Ecto neural progenitor cell (in vitro differentiated cells): Measurements from ENCODE around the gene SWAP70.

Experiments used
- DNase-seq: peaks from one replicate; pipeline ENCODE4 v3.0.0-alpha.2; 2018; ENCODE audit warnings: low spot score

Gene SWAP70

DNA sequence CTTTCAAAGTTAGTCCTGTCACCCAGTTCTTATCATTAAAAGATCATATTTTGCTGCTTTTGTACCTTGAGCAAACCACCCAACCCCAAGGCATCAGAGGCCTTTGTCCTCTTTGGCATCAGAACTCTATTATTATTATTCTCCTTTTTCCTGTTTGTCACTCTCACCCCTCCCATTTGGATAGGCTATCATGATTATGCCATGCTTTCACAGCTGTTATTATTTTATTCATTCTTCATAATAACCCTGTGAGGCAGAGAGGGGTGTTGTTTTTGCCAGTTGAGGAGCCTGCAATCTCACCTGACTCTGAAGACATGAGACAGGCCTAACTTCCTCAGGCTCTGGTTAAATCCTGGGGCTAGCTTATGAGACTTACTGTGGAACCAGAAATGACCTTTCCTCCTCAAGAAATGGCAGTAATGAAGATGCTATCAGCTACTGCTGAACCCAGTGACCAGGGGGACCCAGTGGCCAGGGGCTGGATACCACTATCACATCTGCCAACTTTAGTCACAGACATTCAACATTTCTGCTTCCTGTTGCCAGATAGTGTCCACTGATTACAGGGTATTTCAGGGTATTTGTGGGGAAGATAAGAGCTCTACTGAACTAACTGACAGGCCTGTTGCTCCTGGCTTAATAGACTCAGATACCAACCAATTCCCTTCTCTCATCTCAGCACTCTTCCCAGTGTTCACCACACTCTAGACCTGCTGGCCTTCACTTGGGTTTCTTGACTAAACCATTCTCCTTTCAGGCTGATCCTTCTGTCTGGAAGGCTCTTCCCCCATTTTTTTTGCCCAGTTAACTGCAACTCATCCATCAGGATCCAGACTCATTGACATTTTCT is 11.8 kb upstream of the SWAP70 start:
- DNase-seq = no peak

DNA sequence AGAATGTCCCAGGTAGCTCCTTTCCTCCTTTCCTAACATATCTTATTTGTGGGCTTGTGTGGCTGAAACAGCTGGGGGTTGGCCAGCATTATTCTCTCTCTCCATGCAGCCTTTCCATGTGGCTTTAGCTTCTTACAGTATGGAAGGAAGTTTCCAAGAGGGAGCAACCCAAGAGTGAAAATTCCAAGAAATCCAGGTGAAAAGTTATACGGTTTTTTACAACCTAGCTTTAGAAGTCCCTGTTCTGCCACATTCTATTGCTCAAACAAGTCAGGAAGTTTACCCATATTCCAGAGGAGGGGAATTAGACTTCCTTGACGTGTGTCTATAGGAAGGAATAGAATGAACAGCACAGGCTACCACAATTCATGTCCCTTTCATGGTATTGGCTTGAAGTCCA is 10.0 kb upstream of the SWAP70 start:
- peak; percentile 2 for DNase-seq

DNA sequence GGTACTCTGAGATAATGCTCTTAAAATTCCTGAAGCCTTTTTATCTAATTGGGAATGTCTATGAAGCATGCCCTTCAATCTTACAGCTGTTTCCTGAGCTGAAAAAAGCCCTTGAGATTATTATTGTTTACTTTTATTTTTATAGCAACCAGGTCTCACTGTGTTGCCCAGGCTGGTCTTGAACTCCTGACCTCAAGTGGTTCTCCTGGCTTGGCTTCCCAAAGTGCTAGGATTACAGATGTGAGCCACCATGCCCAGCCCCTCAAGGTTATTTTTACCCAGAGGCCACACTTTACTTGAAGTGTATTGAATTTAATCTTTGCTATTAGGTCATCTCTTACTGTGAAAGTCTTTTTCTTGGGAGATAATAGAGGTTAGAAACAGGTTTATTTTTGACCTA is 7.0 kb upstream of the SWAP70 start:
- peak; percentile 2 for DNase-seq

DNA sequence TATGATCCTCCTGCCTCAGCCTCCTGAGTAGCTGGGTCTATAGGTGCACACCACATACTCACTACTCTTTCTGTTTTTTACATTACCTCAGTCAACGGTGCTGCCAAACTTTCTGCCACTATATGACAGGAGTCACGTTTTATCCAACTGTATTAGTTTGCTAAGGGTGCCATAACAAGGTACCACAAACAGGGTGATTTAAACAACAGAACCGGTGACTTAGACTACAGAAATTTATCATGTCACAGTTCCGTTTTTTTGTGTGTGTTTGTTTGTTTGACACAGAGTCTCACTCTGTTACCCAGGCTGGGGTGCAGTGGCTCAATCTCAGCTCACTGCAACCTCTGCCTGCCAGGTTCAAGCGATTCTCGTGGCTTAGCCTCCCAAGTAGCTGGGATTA is 6.3 kb upstream of the SWAP70 start:
- peak; percentile 9 for DNase-seq

DNA sequence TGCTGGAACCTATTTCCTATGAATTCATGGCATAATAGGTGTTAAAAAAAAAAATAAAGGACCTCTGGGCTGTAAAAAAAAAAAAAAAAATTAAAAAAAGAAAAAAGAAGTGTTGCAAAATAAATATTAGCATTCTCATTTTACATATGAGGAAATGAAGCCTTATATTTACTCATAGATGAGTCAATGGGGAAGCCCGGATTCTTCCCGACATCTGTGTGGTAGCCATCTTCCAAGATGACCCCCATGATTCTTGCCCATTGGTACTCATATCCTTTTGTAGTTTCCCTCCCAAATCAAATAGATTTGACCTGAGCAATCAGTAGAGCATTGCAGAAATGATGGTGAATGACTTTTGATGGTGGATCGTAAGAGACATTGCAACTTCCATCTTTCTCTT is 3.0 kb upstream of the SWAP70 start:
- DNase-seq = no peak

DNA sequence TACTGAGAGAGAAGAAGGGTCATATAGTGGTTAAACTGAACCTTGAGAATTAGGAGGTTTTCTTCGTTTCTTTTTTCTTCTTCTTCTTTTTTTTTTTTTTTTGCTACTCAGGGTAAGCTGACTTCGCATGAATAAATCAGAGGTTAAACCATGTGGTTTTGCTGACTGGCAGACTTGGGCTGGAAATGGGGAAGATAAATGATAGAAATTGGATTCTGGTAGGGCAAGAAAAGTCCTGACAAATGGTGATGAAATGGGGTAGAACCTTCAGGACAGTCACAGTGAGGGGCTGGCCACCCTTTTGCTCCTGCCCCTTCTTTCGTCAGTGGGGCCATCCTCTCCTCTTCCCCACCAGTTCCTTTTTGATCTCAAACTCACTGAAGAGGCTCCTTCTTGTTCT is 1.6 kb upstream of the SWAP70 start:
- no peak for DNase-seq

DNA sequence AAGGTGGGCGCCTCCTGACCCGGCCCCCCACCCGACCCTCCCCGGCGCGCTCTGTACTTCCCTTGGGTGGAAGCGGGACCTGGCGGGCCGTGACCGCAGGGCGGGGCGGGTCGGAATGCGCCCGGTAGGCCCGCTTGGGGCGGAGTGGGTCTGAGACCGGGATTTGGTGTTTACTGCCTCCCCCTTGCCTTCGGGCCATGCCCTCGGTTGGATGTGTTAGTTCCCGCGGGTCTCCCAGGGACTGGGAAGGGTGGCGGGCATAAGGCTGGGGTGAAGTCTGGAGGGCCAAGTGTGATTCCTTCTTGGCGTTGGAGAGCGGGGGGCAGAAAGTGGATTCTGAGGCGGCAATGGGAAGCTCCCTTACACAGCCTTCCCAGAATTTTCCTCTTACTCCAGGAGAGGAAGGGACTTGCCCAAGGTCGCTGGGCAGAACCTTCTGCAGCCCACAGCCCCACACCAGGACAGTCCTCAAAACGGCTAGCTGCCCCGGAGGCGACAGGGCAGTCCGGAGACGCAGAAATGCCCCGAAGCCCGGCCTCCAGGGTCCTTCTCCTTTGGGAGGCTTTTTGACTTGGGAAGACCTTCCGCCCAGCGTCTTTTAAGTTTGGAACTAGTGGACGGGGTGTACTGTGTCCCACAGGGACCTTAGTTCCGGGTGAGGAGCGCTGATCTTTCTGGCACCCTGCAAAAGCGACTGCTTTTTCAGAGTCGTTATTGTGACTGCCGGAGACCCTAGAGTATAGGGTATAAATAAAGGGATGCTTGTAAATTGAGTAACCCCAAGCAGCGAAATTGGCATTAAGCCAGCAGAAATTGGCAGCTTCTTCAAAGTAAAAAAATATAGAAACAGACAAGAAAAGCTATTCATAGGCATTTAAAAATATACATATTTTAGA is 647 bp downstream of the SWAP70 start:
- DNase-seq = no peak

DNA sequence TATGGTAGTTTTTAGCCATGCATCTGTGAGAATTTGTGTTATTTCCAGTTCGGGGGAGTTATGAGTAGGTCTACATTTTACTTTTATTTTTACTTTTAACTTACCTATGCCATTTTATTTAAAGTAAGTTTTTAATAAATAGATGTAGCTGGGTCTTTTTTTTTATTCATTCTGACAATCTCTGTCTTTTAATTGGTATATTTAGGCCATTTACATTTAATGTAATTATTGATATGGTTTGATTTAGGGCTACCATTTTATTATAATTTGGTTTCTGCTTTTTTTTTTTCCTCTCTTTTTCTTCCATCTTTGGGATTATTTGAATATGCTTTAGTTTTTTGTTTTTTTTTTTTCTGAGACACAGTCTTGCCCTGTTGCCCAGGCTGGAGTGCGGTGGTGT is 1.9 kb downstream of the SWAP70 start:
- no peak for DNase-seq

DNA sequence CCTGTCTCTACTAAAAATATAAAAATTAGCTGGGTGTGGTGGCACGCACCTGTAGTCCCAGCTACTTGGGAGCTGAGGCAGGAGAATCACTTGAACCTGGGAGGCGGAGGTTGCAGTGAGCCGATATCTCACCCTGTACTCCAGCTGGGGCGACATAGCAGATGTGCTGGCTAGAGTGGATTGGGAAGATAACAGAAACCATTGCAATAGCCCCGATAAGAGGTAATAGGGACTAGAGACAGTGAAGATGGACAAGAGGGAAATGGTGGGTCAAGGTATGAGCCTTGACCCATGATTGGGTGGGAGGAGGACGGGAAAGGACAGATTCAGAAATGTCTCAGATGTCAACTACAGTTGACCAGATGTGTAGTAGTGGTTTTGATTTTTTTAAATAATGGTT is 6.1 kb downstream of the SWAP70 start:
- DNase-seq = no peak

DNA sequence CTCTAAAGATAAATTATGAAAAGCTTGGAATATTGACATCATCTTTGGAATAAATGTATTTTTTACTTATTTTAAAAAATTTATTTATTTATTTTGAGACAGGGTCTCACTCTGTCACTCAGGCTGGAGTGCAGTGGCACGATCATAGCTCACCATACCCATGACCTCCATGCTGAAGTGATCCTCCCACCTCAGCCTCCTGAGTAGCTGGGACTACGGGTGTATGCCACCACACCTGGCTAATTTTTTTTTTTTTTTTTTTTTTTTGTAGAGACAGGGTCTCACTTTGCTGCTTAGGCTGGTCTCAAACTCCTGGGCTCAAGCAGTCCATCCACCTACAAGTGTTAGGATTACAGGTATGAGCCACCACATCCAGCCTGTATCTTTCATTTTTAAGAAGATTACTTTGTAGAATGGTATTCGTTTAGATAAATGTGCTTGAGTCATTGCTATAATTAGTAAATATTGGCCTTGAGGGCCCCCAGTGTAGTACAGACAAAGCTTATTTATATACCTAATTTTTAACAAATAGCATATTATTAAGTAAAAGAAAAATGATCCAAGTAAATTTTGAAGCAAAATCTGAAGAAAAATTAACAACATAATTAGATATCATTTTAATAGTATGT is 8.5 kb downstream of the SWAP70 start:
- DNase-seq = no peak

DNA sequence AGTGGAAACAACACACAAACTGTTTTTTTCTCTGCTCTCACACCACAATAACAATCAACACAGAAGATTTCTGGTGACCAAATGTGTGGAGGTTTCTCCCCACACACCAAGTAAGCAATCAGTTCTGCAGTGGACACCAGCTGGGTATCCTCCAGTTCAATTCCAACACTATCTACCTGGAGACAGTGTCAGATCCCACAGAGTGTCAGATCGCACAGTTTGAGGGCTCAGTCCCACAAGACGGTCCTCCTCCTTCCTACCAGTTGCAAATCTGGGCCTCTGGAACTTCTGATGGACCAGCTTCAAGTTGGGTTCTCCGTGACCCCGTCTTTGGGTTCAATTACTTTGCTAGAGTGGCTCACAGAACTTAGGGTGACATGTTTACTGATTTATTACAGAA is 9.0 kb downstream of the SWAP70 start:
- DNase-seq = no peak

DNA sequence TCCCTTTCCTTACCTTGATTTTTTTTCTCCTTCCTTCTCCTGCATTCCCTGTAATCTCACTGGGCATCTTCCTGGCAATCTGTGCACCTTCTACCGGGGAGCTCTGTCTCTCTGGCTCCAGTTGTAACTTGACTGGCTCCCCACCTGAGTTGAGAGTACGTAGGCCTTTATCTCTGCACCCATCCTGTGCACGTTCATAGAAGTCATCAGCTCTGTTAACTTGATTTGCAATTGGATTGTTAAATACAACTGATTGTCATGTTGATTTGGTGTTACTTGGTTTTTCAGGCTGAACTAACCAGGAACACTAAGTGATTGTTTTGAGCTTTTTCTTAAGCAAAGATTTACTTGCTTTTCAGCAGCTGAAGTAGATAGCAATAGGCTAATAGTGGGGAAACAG is 11.8 kb downstream of the SWAP70 start:
- no peak for DNase-seq

DNA sequence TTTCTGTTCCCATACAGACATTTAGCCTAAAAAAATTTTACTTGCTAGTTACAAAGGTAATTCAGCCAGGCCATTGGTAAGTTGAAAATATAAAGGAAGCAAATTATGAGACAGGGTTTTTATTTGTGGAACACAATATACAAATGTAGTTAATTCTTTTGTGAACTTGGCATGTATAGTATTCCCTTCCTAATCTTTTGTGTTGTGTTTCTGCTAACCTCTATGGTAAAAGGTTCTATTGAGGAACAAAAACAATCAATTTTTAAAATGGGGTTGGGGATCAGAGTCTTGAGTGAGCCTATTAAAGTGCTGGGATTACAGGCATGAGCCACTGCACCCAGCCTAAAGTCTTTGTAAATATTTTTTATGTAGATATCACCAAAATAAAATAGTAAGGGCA is 14.1 kb downstream of the SWAP70 start:
- DNase-seq = no peak

DNA sequence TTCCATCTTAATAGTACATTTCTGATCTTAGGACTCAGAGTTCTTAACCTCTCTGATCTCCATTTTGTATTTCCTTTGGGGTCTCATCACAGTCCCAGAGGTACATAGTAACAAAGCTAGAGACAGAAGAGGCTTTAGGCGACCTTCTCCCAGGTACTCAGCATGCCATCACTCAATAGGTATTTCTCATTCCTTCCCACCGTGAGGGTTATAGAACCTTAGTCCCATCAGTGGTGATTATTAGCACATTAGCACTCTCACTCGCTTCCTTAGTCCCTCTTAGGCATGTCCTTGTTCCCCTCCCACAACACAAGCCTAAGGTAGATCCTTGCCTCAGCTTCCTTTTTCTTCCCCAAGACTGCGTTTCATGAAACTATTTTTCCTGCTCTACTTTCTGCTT is 14.7 kb downstream of the SWAP70 start:
- no peak for DNase-seq

DNA sequence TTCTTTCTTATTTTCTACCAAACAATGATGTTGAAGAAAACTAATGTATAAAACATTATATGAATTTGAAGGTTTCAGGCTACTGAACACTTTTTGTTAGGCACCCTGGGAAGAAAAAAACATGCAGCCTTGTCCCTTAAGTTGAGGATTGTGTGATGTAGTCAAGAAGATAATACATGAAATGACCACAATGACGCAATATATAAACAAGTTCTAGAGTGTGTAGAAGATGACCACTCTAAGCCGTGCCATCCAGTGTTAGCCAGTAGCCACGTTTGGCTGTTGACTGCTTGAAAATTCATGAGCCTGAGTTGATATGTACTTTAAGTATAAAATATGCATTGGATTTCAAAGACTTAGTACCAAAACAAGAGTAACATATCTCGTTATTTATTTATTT is 16.2 kb downstream of the SWAP70 start:
- no peak for DNase-seq

DNA sequence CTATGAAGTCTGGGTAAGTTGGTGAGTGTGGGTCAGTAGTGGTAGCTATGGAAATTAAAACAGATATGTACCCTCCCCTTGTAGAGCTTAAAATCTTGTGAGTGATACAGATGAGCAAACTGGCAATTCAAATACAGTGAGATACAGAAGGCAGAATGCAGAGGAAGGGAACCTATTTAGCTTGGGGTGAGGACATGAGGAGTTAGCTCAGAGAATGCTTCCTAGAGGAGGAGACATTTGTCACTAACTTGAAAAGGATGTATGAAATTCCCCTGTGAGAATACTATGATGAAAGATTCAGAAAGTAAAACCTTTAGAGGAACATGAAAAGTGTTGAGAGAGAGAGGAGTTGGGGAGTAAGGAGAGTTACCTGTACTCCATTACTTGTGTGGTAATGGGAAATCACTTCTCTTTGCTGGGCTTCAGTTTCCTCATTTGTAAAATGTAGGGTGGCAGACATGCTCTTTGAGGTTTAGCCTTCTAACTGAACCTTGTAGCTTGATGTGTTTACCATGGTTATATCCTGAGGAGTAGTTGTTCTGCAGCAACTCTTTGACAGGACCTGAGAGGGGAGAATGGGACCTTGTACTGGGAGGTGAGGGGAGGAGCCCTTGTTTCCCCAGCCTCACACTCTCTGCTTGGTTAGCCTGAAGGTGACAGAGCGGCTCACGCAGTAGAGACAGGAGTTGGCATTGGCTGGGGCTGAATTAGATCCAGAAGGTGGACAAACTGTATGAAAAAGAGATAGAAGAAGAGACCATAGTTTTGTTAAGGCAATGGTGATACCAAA is 17.9 kb downstream of the SWAP70 start:
- DNase-seq = no peak

DNA sequence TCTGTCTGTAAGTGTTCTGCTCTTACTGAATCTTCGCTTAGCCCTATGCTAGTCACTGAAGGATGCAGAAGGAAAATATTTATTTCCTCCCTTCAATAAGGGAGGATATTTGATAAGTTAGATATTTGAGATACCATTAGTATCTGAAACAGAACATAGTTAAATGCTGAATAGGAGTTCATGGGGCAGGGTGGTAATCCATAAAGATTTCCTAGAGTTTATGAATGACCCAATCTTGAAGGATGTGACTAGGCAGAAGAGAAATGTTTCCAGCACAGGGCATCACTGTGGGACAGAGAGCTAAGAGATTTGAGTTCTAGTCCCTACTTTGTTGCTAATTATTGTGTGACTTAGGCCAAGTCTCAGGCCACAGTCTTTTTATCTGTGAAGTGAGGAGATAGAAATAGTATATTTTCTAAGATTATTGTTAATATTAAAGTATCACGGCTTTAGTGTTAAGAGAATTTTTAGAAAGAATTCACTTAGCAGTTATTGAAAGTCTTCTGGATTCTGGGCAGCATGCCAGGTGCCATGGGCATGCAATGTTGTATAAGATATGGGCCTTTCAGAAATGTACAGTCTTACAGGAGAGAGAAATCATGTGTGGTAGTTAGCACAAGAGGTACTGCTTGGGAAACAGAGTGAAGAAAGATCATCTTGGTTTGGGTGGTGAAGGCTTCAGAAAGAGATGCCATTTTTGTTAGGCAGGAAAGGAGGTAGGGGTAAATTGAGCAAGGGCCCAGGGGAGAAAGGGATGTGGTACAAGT is 24.0 kb downstream of the SWAP70 start:
- DNase-seq = no peak

DNA sequence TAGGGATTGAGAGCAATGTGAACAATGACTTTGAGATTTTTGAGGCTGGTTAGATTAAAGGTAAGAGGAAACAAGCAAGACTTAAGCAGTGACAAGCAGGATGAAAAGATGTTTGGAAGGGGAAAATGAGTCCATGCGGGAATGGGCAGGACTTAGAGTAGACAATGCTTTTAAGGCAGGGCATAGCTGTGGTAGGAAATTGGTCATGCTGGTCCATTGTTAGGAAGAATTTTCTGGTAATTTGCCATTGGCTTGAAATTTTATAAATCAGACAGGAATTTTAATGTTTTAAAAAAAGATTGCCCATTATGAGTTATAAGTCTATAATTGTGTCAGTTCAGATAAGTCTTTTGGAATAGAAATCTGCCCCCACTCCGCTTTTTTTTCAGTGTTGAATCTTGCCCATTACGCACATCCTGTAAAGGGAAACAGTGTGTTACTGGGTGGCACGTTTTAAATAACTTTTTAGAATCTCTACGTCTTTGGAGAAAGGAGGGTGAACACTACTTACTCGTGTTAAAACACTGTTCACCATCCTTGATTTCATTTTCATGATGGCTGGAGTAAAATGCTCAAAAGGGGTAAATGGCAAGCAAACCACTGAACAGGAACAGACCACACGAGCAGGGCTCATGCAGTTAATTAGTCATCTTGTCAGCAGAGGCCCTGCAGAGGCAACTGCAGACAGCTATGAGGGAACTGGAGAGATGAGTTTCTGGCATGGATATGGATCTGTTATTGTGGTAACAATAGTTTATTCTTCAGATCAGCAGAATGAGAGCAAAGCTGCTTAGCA is 25.0 kb downstream of the SWAP70 start:
- DNase-seq = no peak

DNA sequence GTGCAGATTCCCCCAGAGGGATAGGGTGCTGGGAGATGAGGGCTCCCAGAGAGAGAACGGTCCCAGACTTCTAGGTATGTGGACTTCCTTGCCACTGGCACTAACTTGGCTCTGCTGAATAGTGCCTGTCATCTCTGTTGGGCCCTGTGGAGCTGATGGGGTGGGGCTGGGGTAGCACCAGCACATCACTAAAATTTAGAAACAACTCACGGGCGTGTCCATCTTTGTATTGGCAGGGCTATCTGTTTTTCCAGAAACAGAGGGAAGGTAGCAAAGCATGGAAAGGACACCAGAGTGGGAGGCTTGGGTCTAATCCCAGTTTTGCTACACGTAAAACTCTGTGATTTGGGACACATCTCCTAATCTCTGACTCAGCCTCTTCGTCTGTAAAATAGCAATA is 25.8 kb downstream of the SWAP70 start:
- DNase-seq = no peak

DNA sequence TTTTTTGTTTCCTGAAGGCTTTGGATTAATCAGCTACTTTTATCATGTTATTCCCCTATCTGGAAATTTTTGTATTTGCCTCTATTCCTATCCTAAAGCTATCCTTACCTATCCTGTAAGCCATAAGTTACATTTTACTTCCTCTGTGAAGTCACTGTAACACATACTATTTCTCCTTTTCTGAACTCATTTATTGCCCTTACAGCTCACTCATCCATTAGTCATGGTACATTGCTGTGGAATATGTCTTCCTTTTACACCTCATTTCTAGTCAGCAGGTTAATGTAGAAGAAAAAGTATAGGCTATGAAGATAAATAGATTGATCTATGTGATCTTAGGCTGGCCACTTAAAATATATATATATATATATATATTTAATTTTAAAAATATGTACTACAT is 28.0 kb downstream of the SWAP70 start:
- DNase-seq = no peak
